ENCODE data around the gene PRDM7. TPM values are rescaled to one million over a fixed set of nuclear protein-coding genes. Genes with fewer than 3 reads are reported as not detected.

The PRDM7 gene
- total and polyA plus RNA-seq, 2 of the 8 experiments (the other 6 are each of a cell fraction or from before 2014, with no cell fraction given): 0.02 TPM; not detected in 1

DNA sequence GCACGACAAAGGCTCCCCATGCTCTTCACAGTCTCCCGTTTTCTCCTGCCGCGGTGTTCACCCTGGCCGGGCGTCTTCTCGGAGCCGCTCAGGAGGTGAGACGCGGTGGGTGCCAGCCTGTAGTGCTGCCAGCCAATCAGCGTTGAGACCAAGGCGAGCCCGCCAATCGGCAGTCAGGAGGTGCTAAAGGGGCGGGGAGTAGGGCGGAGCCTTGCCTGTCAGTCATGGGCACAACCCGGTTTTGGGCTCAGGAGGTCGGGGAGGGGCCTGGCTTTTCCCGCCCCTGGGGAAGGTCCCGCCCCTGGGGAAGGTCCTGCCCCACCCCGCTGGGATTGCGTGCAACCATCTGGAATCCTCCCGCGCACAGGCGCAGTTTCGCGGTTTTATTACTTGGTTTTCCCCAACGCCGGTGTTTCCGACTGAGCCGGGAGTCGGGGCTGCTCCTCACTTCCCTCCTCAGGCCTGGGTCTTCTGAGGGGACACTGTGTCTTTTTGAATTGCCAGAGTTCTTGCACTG, at the start of gene PRDM7 (continued):
- TF ChIP-seq EP300 (IDR thresholded peaks at IDR 0.05; ENCODE audit: borderline replicate concordance in 1 of 2, low read depth in 2 of 2, low read length in 2 of 2) (no peak), CBX8 (IDR thresholded peaks at IDR 0.05; ENCODE audit: borderline replicate concordance, low read depth, low read length) (no peak), GABPA (IDR thresholded peaks at IDR 0.05; ENCODE audit: borderline replicate concordance, insufficient read depth, low read length) (no peak), ATF3 (IDR thresholded peaks at IDR 0.05; ENCODE audit: insufficient read depth, low read depth, low read length) (no peak), ZNF274 (IDR thresholded peaks at IDR 0.05; ENCODE audit: borderline replicate concordance, extremely low read depth, low read length) (no peak), SP2 (IDR thresholded peaks at IDR 0.05; ENCODE audit: low read length) (peak; percentile 43; the same call in 1 of the 2 replicates), RNF2 (IDR thresholded peaks at IDR 0.05; ENCODE audit: borderline replicate concordance, low read depth, low read length, missing control alignments, poor library complexity, severe bottlenecking) (no peak), CTBP2 (IDR thresholded peaks at IDR 0.05; ENCODE audit: borderline replicate concordance, insufficient read depth, insufficient read length, low read length) (no peak), CHD7 (IDR thresholded peaks at IDR 0.05; ENCODE audit: insufficient replicate concordance, low read length) (no peak)

Measured in H1 (cell line).